ENCODE measurements around the gene COMT.
A peak's percentile ranks its signal among the peaks of the same experiment; 100 is the strongest.

COMT gene

DNA sequence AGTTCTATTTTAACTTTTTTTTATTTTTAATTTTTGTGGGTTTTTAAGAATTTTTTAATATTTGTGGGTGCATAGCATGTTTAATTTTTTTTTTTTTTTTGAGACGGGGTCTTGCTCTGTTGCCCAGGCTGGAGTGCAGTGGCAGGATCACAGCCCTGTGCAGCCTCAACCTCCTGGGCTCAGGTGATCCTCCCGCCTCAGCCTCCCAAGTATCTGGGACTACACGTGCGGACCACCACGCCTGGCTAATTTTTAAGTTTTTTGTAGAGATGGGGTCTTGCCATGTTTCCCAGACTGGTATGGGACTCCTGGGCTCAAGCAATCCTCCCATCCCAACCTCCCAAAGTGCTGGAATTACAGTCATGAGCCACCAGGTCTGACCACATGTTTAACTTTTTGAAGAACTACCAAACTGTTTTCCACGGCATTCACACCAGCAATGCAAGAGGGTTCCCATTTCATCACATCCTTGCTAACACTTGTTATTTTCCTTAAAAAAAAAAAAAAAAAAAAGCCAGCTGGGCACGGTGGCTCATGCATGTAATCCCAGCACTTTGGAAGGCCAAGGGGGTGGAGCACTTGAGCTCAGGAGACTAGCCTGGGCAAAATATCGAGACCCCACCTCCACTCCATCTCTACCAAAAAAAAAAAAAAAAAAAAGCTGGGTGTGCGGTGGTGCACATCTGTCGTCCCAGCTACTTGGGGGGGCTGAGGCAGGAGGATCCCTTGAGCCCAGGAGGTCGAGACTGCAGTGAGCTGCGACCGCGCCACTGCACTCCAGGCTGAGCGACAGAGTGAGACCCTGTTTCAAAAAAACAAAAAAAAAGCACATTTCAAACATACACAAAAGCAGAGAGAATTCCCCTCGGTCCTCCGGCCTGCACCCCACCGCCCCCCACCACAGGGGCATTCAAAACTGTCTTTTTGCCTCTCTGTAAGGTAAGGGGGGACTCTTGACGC, 16.8 kb downstream of the COMT start:
- DNase-seq, result no peak

GRCh38 chr22:19959043-19959586, 17.5 kb downstream of the COMT start:
- no peak for DNase-seq

- no peak for DNase-seq
Observed at GRCh38 chr22:19959587-19960490, 18.3 kb downstream of the COMT start.

DNA sequence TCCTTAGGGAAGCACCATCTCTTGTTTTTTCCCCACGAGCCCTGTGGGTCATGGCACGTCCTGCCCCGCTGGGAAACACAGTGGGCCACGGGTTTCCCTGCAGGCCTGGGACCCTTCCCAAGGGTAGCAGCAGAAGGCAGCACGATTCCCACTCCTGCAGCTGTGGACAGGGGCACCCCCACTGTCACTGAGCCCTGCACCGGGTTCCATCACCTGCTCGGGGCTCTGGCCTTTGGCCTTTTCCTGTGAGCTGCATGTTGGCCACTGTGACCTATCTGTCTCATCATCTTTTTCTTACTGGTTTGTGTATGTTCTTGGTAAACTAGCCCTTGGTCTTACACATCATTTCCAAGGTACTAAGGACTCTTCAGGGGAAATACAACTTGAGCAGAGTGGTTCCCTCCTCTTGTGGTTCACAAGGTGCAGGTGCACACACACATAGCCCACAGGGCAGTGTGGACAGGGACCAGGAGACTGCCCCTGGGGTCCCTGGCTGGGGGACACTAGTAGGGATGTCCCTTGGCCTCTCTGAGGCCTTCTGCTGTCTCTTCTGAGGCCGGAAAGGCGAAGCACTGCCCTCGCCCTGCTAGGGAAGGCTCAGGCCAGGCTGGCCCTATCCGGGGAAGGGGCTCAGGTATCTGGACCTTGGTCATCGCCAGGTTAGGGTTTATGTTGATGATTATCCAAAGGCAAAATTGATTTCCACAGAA, 19.1 kb downstream of the COMT start:
- no peak for DNase-seq

DNA sequence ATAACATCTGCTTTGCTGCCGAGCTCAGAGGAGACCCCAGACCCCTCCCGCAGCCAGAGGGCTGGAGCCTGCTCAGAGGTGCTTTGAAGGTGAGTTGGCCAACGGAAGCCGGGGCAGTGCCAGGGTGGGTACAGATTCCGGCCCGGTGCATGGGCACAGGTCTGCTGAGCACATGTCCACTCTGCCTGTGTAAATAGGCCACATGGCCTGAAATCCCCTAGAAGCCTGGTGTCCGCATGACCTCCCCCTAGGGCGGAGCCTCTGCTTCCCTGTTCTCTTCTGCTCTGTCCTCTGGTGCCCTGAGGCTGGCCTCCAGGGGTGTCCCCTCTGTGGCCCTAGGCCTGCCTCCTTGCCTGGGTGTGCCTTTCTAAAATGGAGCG, 19.6 kb downstream of the COMT start:
- DNase-seq, result no peak

DNA sequence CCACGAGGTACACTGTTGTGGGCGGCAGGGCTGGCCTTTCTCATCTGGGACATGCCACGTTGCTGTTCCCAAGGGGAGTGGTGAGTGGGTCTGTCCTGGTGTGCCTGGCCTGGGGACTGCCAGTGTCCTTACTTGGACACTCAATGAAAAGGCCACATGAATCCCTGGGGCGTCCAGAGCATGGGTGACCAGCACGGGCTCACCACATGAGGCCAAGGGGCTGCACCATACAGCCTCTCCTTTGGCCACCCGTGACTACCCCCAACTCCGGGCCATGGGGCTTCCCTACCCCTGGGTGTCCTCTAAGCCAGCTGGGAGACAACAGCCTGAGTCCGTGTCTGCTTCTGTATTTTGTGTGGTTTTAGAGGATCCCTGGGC, 20.3 kb downstream of the COMT start:
- DNase-seq, result no peak

DNA sequence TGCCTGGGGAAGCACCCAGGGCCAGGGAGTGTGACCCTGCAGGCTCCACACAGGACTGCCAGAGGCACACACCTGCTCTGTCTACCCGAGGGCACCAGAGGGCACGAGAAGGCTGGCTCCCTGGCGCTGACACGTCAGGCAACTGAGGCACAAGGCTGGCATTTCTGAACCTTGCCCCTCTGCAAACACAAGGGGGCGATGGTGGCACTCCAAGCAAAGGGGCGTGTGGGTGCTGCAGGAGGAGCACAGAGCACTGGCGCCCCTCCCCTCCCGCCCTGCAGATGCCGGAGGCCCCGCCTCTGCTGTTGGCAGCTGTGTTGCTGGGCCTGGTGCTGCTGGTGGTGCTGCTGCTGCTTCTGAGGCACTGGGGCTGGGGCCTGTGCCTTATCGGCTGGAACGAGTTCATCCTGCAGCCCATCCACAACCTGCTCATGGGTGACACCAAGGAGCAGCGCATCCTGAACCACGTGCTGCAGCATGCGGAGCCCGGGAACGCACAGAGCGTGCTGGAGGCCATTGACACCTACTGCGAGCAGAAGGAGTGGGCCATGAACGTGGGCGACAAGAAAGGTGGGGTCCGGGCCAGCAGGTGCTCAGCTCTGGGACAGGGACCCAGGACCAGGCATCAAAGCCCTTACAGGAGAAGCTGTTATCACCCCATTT, 20.8 kb downstream of the COMT start:
- peak; percentile 75 to 81 for DNase-seq

DNA sequence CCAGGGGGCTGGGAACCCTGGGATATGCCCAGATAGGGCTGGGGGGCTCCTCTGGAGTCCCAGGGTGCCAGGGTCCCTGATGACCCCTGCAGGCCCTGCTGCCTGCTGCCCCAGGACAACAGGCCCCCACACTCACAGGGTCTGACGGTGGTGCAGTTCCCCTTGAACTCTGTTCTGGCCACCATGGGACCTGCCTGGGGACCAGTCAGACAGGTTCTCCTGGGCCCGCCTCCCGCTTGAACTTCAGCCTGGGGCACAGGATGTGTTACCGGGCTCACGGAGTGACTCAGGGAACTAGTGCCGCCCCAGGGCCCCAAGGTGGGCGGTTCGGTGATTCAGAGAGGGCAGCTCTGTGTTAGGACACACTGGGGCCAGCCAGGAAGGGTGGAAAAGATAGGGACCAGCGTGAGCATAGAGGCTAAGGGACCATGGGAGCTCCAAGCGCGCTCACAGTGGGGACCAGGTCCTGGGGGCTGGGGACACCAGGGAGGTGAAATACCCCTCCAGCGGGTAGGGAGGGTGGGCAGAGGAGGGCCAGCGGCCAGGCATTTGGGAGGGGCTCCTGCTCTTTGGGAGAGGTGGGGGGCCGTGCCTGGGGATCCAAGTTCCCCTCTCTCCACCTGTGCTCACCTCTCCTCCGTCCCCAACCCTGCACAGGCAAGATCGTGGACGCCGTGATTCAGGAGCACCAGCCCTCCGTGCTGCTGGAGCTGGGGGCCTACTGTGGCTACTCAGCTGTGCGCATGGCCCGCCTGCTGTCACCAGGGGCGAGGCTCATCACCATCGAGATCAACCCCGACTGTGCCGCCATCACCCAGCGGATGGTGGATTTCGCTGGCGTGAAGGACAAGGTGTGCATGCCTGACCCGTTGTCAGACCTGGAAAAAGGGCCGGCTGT, 21.6 kb downstream of the COMT start:
- DNase-seq, result peak; percentile 47 to 60

- no peak for DNase-seq
Observed at GRCh38 chr22:19963863-19964642, 22.5 kb downstream of the COMT start.

GRCh38 chr22:19964701-19965386, 23.3 kb downstream of the COMT start:
- no peak for DNase-seq

DNA sequence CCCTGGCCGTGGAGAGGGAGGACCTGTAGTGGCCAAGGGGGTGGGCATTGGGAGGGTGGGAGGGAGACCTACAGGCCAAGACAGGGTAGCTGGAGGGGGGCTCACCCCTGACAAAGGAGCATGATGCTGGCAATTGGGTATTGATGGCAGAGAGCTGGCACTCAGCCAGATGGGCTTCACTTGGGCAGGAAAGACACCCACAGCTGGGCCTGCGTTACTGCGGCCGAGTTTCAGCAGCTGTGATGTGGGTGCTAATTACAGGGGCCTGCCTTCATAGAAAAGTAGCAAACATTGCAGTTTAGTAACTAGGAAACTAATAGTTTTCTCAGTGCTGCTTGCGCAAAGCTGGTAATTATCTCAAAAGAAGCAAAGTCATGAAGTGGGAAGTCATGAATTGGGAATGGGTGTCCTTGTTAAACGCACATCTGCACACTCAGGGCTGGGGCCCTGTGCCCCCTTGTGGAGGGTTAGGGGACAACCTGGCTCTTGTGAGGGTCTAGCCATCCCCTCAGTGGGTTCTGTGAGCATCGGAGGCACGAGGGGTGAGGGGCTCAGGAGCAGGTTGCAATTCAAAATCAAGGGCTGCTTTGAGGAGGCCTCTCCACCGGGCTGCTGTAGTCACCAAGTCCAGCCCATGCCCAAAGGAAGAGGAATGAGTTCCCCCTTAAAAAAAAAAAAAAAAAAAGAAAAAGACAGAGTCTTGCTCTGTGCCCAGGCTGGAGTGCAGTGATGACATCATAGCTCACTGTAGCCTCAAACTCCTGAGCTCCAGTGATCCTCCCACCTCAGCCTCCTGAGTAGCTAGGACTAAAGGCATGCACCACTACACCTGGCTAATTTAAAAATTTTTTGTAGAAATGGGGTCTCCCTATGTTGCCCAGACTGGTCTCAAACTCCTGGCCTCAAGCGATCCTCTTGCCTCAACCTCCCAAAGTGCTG, 24.5 kb downstream of the COMT start:
- no peak for DNase-seq

DNA sequence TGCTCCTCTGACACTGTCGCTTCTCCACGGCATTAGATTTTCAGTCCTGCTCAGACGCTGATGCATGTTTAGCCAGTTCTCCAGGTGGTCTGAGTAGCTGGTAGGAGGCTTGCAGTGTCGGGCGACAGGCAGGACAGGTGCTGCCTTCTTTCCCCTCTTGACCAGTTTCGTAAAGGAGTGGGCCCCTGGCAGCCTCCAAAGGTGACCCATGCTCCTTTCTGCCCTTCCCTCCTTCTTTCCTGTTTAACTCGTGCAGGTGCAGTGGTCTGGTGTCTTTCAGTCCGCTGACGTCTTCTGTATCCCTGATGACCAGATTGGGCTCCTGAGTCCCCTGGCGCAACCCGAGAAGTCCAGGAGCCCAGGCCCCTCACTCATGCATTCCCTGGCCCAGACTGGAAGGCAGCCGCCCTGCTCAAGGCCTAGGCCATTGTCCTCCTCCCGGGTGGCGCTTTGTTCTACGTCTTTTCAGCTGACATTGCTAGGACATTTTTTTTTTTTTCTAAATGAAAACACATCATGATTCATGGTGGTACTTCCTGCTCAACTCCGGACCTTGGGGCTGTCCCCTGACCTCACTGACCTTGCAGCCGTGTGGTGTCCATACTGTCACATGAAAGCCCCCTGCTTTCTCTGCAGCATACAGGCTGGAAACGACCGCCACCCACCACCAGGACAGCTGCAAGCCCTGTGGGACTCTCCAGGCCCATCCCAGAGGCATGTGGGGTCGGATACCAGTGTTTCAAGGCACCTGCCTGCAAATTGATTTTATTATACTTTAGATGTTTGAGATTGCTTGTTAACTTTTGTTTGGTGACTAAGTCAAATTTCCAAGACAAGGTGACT, 25.6 kb downstream of the COMT start:
- no peak for DNase-seq

GRCh38 chr22:19967850-19968449, 26.4 kb downstream of the COMT start:
- DNase-seq, result no peak

DNA sequence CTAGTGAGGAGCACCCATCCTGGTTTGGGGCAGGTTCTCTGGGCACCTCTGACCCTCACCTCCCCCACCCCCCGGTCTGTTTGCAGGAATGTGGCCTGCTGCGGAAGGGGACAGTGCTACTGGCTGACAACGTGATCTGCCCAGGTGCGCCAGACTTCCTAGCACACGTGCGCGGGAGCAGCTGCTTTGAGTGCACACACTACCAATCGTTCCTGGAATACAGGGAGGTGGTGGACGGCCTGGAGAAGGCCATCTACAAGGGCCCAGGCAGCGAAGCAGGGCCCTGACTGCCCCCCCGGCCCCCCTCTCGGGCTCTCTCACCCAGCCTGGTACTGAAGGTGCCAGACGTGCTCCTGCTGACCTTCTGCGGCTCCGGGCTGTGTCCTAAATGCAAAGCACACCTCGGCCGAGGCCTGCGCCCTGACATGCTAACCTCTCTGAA, 26.9 kb downstream of the COMT start:
- DNase-seq, result no peak

GRCh38 chr22:19969141-19969928, 27.8 kb downstream of the COMT start:
- DNase-seq, result no peak

DNA sequence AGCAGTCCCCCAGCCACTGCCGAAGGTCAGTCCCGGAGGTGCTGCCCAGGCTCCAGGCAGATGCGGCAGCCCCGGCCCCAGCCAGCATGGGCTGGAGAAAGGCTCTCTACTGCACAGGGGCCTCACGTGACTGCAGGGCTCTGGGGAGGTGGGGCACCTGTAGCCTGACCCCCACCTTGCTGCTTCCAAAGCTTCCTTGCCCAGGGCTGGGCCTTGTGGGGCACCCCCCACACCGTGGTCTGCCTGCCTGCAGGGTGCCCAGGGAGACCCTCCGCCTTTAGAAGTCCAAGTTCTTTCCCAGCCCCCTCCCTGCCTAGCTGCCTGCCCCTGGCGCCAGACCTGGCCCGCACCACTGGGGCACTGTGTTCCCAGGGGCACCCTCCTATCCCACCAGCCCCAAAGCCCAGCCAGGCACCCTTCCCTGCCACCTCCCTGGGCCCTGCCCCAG, 28.5 kb downstream of the COMT start:
- no peak for DNase-seq

Data from activated CD4-positive, alpha-beta T cell treated with anti-CD3 and anti-CD28 coated beads, Interleukin-2, amount 50 U/mL, for 48 hours (primary cell).